ENCODE data around the gene ARMC3. TPM values are rescaled to one million over a fixed set of nuclear protein-coding genes. Genes with fewer than 3 reads are reported as not detected.

ARMC3 gene
- total and polyA plus RNA-seq, 9 of the 15 experiments (the other 6 are each of a cell fraction or from before 2014, with no cell fraction given) = 0.33 to 1.1 (median 0.62) TPM

DNA sequence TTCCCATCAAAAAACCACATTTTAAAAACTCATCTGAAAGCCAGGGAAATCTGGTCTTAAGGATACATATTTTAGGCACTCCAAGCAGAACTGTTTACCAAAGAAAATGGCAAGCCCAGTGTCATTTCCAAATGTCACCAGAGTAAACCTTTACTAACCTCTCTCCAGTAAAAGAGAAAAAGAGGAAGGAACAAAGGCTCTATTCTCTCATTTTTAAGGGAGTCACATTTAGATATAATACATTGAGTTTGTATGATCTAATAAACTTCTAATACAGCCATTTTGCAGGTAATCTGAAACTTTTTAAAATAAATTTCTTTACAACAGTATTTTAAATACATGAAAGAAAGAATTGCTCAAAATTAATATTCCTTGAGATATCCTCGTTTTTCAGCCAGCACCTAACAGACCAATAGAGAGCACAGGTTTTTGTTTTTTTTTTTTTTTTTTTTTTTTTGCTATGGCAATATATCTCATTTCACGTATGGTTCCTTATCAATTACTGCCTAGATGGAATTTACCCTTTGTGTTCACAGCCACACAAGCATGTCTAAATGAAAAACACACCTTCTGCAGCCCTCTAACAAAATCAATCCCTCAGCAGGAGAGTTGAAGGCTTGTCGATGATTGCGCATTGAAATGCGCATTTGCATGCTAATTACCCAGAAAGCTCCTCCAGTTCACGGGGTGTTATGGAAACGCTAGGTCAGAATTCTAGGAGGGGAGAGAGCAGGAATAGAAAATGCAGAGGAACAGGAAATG lies 127.8 kb downstream of the ARMC3 start (continued):
- TF ChIP-seq, protein P1, sequence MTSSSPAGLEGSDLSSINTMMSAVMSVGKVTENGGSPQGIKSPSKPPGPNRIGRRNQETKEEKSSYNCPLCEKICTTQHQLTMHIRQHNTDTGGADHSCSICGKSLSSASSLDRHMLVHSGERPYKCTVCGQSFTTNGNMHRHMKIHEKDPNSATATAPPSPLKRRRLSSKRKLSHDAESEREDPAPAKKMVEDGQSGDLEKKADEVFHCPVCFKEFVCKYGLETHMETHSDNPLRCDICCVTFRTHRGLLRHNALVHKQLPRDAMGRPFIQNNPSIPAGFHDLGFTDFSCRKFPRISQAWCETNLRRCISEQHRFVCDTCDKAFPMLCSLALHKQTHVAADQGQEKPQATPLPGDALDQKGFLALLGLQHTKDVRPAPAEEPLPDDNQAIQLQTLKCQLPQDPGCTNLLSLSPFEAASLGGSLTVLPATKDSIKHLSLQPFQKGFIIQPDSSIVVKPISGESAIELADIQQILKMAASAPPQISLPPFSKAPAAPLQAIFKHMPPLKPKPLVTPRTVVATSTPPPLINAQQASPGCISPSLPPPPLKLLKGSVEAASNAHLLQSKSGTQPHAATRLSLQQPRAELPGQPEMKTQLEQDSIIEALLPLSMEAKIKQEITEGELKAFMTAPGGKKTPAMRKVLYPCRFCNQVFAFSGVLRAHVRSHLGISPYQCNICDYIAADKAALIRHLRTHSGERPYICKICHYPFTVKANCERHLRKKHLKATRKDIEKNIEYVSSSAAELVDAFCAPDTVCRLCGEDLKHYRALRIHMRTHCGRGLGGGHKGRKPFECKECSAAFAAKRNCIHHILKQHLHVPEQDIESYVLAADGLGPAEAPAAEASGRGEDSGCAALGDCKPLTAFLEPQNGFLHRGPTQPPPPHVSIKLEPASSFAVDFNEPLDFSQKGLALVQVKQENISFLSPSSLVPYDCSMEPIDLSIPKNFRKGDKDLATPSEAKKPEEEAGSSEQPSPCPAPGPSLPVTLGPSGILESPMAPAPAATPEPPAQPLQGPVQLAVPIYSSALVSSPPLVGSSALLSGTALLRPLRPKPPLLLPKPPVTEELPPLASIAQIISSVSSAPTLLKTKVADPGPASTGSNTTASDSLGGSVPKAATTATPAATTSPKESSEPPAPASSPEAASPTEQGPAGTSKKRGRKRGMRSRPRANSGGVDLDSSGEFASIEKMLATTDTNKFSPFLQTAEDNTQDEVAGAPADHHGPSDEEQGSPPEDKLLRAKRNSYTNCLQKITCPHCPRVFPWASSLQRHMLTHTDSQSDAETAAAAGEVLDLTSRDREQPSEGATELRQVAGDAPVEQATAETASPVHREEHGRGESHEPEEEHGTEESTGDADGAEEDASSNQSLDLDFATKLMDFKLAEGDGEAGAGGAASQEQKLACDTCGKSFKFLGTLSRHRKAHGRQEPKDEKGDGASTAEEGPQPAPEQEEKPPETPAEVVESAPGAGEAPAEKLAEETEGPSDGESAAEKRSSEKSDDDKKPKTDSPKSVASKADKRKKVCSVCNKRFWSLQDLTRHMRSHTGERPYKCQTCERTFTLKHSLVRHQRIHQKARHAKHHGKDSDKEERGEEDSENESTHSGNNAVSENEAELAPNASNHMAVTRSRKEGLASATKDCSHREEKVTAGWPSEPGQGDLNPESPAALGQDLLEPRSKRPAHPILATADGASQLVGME (CRISPR knock-in tag; IDR thresholded peaks at IDR 0.05) = no peak
- peak; percentile 100 for TF ChIP-seq POLR2A (conservative IDR thresholded peaks at IDR 0.05)
- no peak for TF ChIP-seq BRCA1 (IDR thresholded peaks at IDR 0.05)
- TF ChIP-seq BRCA1 (CRISPR knock-in tag; IDR thresholded peaks at IDR 0.05) = no peak
- TF ChIP-seq TCF3 (CRISPR knock-in tag; IDR thresholded peaks at IDR 0.05) = no peak
- TF ChIP-seq NEUROD1 (IDR thresholded peaks at IDR 0.05; ENCODE audit: borderline replicate concordance, low read depth, low read length, partially characterized antibody) = no peak
- no peak for TF ChIP-seq PURB (CRISPR knock-in tag; IDR thresholded peaks at IDR 0.05; ENCODE audit: low read depth)
- TF ChIP-seq ZNF696 (CRISPR knock-in tag; conservative IDR thresholded peaks at IDR 0.05) = peak; percentile 91
- TF ChIP-seq KAT8 (IDR thresholded peaks at IDR 0.05; ENCODE audit: low read depth) = no peak
- TF ChIP-seq NFATC3 (IDR thresholded peaks at IDR 0.05) = no peak
- TF ChIP-seq RBM14 (IDR thresholded peaks at IDR 0.05; ENCODE audit: borderline replicate concordance, insufficient read depth, low read depth, low read length) = no peak
- no peak for TF ChIP-seq NR2C2 (CRISPR knock-in tag; IDR thresholded peaks at IDR 0.05)
- peak; percentile 59 for TF ChIP-seq NR2C2 (tag; IDR thresholded peaks at IDR 0.05)
- TF ChIP-seq COPS2 (conservative IDR thresholded peaks at IDR 0.05) = no peak
- no peak for TF ChIP-seq HNRNPLL (IDR thresholded peaks at IDR 0.05; ENCODE audit: low read depth, low read length, poor library complexity, severe bottlenecking)
- TF ChIP-seq ZNF444 (CRISPR knock-in tag; IDR thresholded peaks at IDR 0.05) = peak; percentile 78
- no peak for TF ChIP-seq JUNB (CRISPR knock-in tag; conservative IDR thresholded peaks at IDR 0.05)
- no peak for TF ChIP-seq PHF21A (IDR thresholded peaks at IDR 0.05; ENCODE audit: borderline replicate concordance, low read depth)
- TF ChIP-seq, protein P2, sequence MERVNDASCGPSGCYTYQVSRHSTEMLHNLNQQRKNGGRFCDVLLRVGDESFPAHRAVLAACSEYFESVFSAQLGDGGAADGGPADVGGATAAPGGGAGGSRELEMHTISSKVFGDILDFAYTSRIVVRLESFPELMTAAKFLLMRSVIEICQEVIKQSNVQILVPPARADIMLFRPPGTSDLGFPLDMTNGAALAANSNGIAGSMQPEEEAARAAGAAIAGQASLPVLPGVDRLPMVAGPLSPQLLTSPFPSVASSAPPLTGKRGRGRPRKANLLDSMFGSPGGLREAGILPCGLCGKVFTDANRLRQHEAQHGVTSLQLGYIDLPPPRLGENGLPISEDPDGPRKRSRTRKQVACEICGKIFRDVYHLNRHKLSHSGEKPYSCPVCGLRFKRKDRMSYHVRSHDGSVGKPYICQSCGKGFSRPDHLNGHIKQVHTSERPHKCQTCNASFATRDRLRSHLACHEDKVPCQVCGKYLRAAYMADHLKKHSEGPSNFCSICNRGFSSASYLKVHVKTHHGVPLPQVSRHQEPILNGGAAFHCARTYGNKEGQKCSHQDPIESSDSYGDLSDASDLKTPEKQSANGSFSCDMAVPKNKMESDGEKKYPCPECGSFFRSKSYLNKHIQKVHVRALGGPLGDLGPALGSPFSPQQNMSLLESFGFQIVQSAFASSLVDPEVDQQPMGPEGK (CRISPR knock-in tag; IDR thresholded peaks at IDR 0.05; ENCODE audit: borderline replicate concordance) = no peak
- TF ChIP-seq, protein P3, sequence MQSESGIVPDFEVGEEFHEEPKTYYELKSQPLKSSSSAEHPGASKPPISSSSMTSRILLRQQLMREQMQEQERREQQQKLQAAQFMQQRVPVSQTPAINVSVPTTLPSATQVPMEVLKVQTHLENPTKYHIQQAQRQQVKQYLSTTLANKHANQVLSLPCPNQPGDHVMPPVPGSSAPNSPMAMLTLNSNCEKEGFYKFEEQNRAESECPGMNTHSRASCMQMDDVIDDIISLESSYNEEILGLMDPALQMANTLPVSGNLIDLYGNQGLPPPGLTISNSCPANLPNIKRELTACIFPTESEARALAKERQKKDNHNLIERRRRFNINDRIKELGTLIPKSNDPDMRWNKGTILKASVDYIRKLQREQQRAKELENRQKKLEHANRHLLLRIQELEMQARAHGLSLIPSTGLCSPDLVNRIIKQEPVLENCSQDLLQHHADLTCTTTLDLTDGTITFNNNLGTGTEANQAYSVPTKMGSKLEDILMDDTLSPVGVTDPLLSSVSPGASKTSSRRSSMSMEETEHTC (IDR thresholded peaks at IDR 0.05) = no peak

Measured in K562 (cell line).